HUES48 (cell line): ENCODE measurements around the gene KPNA6.
A peak's percentile ranks its signal among the peaks of the same experiment; 100 is the strongest.

Experiments
- H3K27ac ChIP-seq: one replicate; pipeline ENCODE4 v1.7.0; 2013; ENCODE audit warnings: low read depth, low read length, inconsistent platforms
- H3K27me3 ChIP-seq: 2 replicates; pipeline ENCODE4 v1.6.1; 2013; ENCODE audit warnings: mild to moderate bottlenecking, low read length; ENCODE audit not compliant: control insufficient read depth, insufficient read depth
- H3K36me3 ChIP-seq: 2 replicates; pipeline ENCODE4 v1.6.1; 2013; ENCODE audit warnings: low read length; ENCODE audit not compliant: control insufficient read depth, insufficient read depth
- H3K4me1 ChIP-seq: 2 replicates; pipeline ENCODE4 v1.6.1; 2013; ENCODE audit warnings: mild to moderate bottlenecking, low read length; ENCODE audit not compliant: control insufficient read depth, insufficient read depth
- H3K4me3 ChIP-seq: 2 replicates; pipeline ENCODE4 v1.5.1; 2013; ENCODE audit warnings: mild to moderate bottlenecking, low read depth, low read length
- H3K9ac ChIP-seq: 2 replicates; pipeline ENCODE4 v1.6.1; 2013; ENCODE audit warnings: mild to moderate bottlenecking, low read depth, low read length, moderate library complexity
- H3K9me3 ChIP-seq: 2 replicates; pipeline ENCODE4 v1.6.1; 2013; ENCODE audit warnings: low read length; ENCODE audit not compliant: control insufficient read depth, insufficient read depth

The KPNA6 gene

DNA sequence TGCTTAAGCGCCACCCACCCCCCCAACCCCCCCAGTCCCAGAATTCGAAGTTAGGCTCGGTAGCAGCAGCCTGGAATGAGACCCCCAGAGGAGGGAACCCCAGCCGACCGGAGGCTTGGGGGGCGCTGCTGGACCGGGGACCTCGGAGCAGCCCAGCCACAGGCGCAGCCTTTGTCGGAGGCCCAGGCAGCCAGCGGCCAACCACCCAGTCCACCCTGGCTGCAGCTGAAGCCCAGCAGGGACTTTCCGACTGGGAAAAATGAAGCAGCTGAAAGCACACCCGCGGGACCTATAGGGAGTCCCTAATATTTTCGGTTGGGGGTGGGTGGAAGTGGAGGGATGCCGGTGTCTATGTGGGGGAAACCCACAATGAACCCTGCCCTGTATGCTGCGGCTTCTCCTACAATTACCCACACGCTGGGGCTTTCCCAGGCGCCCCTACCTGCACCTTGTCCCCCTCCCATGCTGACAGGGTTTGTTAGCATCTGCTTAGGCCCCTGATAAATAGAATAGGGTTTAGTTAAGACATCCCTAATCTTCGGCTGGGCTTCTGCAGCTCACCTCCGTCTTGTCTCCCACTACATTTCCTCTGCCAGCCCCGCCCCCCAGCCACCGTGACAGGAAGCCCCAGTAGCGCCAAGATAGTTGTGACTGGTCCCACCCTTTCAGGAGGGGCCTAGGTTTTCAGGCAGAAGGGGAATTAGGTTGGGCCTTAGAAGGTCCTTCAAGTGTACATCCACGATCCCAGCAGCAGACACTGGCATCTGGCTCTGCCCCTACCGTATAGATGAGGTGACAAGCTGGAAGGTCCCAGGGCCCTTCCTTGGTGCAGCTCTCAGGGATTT lies 93.4 kb downstream of the KPNA6 start:
- Histone ChIP-seq H3K27me3 (peaks cover 9% of the 10 kb centered on the region), H3K4me1 (peaks cover 26% of the 10 kb centered on the region), H3K27ac (peak overlapping the region; percentile 73), H3K9ac (no peak overlapping the region), H3K4me3 (peak overlapping the region; percentile 72), H3K36me3 (peaks cover 23% of the 10 kb centered on the region), H3K9me3 (no peaks in the 10 kb centered on the region)

- Histone ChIP-seq H3K27ac (peak overlapping the region; percentile 5), H3K9me3 (no peaks in the 10 kb centered on the region), H3K4me3 (peak overlapping the region; percentile 76), H3K27me3 (peaks cover 9% of the 10 kb centered on the region), H3K36me3 (peaks cover 9% of the 10 kb centered on the region), H3K9ac (peak overlapping the region; percentile 10; the same call in 1 of the 2 replicates), H3K4me1 (peaks cover 11% of the 10 kb centered on the region)
These were observed 97.1 kb downstream of the KPNA6 start for GRCh38 chr1:32204943-32205361.

DNA sequence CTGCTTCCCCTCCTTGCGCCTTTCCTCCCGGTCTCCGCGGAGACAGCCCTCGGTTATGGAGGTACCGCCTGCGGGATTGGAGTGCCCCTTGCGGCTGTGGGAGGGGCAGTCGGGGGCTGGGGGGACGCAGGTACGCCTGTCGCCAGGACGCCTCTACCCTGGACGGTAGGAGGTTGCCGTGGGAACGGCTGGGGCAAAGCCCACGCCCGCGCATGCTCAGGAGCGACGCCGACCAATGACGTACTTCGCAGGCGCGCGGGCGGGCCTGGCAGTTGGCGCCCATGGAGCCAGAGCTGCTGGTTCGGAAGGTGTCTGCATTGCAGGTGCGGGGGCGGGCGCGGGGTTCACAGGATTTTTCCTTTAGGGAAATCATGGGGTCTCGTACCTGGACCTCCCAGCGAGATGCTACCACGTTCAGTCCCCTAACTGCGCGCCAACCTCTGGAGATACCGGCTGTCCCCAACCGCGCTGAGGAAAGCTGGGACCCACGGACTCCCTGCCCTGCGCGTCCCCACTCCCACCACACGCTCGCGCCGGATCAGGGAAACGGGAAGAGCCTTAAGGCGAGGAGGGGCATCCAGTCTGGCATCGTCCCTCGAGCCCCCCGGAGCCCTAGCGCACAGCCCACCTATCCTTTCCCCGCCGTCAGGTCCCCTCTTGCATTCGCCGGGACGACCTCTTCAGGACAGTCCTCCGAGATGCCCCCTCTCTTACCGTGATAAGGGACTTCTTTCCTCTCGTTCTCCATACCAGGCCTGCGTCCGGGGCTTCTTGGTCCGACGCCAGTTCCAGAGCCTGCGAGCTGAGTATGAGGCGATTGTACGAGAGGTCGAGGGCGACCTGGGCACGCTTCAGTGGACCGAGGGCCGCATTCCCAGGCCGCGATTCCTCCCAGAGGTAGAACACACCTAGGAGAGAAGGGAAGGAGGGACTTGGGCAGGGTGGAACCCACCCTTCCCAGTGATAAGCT lies 97.8 kb downstream of the KPNA6 start, which contains the start of gene IQCC:
IQCC (plus strand) TSS at position 271 of the 970 bp plus-strand sequence; CDS start at position 282, 11 bp downstream.
- H3K27me3 ChIP-seq, result peaks cover 9% of the 10 kb centered on the region
- H3K4me1 ChIP-seq, result peaks cover 8% of the 10 kb centered on the region
- H3K4me3 ChIP-seq, result peak within 1 kb of the TSS; percentile 76
- peak within 1 kb of the TSS; percentile 60 for H3K9ac ChIP-seq
- peak within 1 kb of the TSS; percentile 41 for H3K27ac ChIP-seq
- no peaks in the 10 kb centered on the region for H3K9me3 ChIP-seq
- peaks cover 9% of the 10 kb centered on the region for H3K36me3 ChIP-seq

DNA sequence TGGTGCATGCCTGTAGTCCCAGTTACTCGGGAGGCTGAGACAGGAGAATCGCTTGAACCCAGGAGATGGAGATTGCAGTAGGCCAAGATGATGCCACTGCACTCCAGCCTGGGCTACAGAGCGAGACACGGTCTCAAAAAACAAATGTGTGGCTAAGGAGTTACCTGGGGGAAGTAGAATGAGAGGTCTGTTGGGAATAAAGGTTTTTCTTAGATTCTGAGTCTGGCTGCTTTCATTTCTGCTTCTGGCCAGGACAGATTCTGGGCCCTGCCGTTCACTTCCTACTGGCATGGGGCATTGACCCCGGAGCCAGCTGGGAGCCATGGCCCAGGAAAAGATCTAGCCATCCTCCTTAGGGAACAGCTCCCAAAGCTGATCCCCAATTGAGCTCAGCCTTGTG lies 100.6 kb downstream of the KPNA6 start:
- peaks cover 9% of the 10 kb centered on the region for H3K36me3 ChIP-seq
- H3K4me1 ChIP-seq, result no peaks in the 10 kb centered on the region
- H3K27ac ChIP-seq, result no peak overlapping the region
- no peaks in the 10 kb centered on the region for H3K9me3 ChIP-seq
- H3K4me3 ChIP-seq, result no peak overlapping the region
- H3K9ac ChIP-seq, result no peak overlapping the region
- peaks cover 9% of the 10 kb centered on the region for H3K27me3 ChIP-seq

DNA sequence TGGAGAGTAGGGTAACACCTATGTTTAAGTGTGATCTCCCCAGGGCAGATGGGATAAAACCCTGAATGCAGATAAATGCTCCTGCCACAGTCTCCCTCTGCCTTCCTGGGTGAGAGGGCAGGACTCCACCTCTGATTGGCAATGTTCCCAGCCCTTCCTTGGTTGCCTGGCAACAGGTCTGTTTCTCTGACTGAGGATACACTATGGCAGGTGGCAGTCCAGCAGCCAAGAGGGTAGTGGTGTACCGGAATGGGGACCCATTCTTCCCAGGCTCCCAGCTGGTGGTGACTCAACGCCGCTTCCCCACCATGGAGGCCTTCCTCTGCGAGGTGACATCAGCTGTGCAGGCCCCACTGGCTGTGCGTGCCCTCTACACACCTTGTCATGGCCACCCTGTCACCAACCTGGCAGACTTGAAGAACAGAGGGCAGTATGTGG lies 101.1 kb downstream of the KPNA6 start, which contains the start of gene DCDC2B:
DCDC2B (plus strand) TSS at position 199 of the 438 bp plus-strand sequence; CDS start at position 204, 5 bp downstream.
- Histone ChIP-seq H3K4me3 (no peak within 1 kb of the TSS), H3K27ac (no peak within 1 kb of the TSS), H3K9ac (no peak within 1 kb of the TSS)

DNA sequence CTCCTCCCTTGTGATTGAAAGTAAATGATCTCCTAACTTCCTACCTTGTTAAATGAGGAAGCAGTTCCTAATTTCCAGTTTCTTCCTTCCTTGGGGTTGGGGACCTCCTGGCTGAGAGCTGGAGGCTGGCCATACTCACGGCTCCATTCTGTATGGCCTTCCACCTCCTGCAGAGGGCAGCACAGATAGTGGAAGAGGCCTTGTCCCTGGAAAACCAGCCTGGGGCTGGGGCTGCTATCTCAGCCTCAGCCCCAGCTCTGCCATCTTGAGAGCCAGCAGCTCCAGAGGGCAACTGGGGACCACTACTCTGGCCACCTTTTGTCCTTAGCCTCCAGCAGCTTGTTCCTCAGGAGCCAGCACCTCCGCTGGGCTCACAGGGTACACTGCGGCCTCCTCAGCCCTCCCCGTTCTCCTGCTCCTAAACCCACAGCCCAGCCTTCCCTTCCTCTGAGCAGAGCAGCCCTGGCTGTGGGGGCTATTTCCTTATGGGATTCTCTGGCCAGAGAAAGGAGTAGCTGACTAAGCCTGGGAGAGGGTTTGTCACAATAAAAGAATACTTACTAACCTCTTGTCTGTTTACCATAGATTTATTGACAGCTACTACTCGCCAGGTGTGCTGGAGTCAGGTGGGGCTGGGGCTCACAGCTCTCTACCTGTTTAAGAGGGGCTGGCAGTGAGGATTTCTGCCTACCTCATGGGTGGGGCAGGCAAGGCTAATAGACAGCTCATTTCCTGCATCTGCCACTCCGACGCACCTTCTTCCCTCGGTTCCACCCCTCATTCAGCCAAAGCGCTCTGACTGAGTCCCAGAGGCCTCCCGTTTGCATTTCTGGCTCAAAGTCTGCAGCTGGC lies 108.0 kb downstream of the KPNA6 start:
- Histone ChIP-seq H3K36me3 (peaks cover 31% of the 10 kb centered on the region), H3K9ac (no peak overlapping the region), H3K27me3 (no peaks in the 10 kb centered on the region), H3K4me1 (no peaks in the 10 kb centered on the region), H3K4me3 (no peak overlapping the region), H3K9me3 (no peaks in the 10 kb centered on the region), H3K27ac (no peak overlapping the region)

More for the DNA sequence above, 101.1 kb downstream of the KPNA6 start, which contains the start of gene DCDC2B:
- Histone ChIP-seq H3K9me3 (no peaks in the 10 kb centered on the region), H3K36me3 (peaks cover 9% of the 10 kb centered on the region), H3K27me3 (peaks cover 9% of the 10 kb centered on the region), H3K4me1 (no peaks in the 10 kb centered on the region)

- peaks cover 31% of the 10 kb centered on the region for H3K36me3 ChIP-seq
- H3K27me3 ChIP-seq, result no peaks in the 10 kb centered on the region
- peaks cover 7% of the 10 kb centered on the region for H3K4me1 ChIP-seq
- no peaks in the 10 kb centered on the region for H3K9me3 ChIP-seq
- no peak overlapping the region for H3K9ac ChIP-seq
- no peak overlapping the region for H3K27ac ChIP-seq
- no peak overlapping the region for H3K4me3 ChIP-seq
These were observed 108.7 kb downstream of the KPNA6 start for GRCh38 chr1:32216566-32216965.

DNA sequence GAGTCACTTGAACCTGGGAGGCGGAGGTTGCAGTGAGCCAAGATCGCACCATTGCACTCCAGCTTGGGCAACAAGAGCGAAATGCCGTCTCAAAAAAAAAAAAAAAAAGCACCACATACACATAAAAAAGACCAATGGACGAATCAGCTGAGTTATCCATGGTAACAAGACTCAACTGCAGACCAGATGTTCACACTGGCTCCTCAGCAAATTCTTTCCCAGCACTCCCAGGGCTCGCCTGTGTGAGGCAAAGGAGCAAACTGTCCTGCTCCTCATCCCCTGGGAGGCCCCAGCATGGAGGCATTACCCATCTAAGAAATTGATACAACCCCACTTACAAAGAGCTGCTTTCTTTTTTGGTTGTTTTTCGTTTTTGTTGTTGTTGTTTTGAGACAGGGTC lies 111.2 kb downstream of the KPNA6 start:
- H3K4me1 ChIP-seq, result peaks cover 8% of the 10 kb centered on the region
- no peak overlapping the region for H3K4me3 ChIP-seq
- no peak overlapping the region for H3K9ac ChIP-seq
- H3K27me3 ChIP-seq, result no peaks in the 10 kb centered on the region
- no peaks in the 10 kb centered on the region for H3K9me3 ChIP-seq
- H3K27ac ChIP-seq, result no peak overlapping the region
- H3K36me3 ChIP-seq, result peaks cover 37% of the 10 kb centered on the region

- Histone ChIP-seq H3K9me3 (no peaks in the 10 kb centered on the region), H3K27me3 (no peaks in the 10 kb centered on the region), H3K9ac (peak overlapping the region; percentile 56; the same call in 1 of the 2 replicates), H3K4me3 (peak overlapping the region; percentile 92), H3K4me1 (peaks cover 8% of the 10 kb centered on the region), H3K36me3 (peaks cover 40% of the 10 kb centered on the region), H3K27ac (peak overlapping the region; percentile 93)
These were observed 113.1 kb downstream of the KPNA6 start for GRCh38 chr1:32220746-32221580.
